Keratinocyte (primary cell): ENCODE data around the gene AFDN. TPM values are rescaled to one million over a fixed set of nuclear protein-coding genes. Genes with fewer than 3 reads are reported as not detected.

Experiments used
- DNase-seq: peaks from one replicate; pipeline ENCODE4 v3.0.0-alpha.2; 2011; ENCODE audit warnings: low read depth, missing footprints, low spot score
- FAIRE-seq: peaks from 2 replicates; lab custom pipeline; 2011; peaks lifted over from hg19 to GRCh38; lab: Jason Lieb, UNC
- H2AFZ ChIP-seq: 2 replicates; pipeline ENCODE4 v1.6.0; 2012; ENCODE audit warnings: low read length, control low read depth, inconsistent platforms; ENCODE audit not compliant: control insufficient read depth
- H3K27ac ChIP-seq: 2 replicates; pipeline ENCODE4 v1.5.1; 2011; ENCODE audit warnings: low read length; ENCODE audit not compliant: control insufficient read depth, insufficient read depth
- H3K27me3 ChIP-seq: 3 replicates; pipeline ENCODE4 v1.6.0; 2011; ENCODE audit warnings: low read length; ENCODE audit not compliant: control insufficient read depth, insufficient read depth; ENCODE audit errors: extremely low read depth
- H3K36me3 ChIP-seq, 2 experiments: 2 replicates in 1 of 2; 3 replicates in 1 of 2; pipeline ENCODE4 v1.5.1; 2011; ENCODE audit warnings: low read length in 2 of 2, mild to moderate bottlenecking in 1 of 2; ENCODE audit not compliant: control insufficient read depth in 2 of 2, insufficient read depth in 2 of 2; ENCODE audit errors: extremely low read depth in 1 of 2
- H3K4me1 ChIP-seq: 3 replicates; pipeline ENCODE4 v1.5.1; 2011; ENCODE audit warnings: low read length; ENCODE audit not compliant: control insufficient read depth, insufficient read depth; ENCODE audit errors: extremely low read depth
- H3K4me2 ChIP-seq: 3 replicates; pipeline ENCODE4 v1.6.0; 2011; ENCODE audit warnings: low read depth, low read length; ENCODE audit not compliant: control insufficient read depth, insufficient read depth; ENCODE audit errors: extremely low read depth
- H3K4me3 ChIP-seq, 3 experiments: fragments of 200-600 bp in 1 of 3; sonication (generic) in 1 of 3; 2 replicates in 2 of 3; 3 replicates in 1 of 3; pipeline ENCODE4 v1.5.1; 2011 to 2016; ENCODE audit warnings: low read length in 3 of 3, mild to moderate bottlenecking in 3 of 3, control low read depth in 2 of 3, inconsistent platforms in 1 of 3, low read depth in 1 of 3, mixed read lengths in 1 of 3, mixed run types in 1 of 3, moderate library complexity in 1 of 3; ENCODE audit not compliant: control insufficient read depth in 2 of 3, insufficient read depth in 2 of 3; ENCODE audit errors: extremely low read depth in 1 of 3
- H3K79me2 ChIP-seq: 2 replicates; pipeline ENCODE4 v1.6.0; 2012; ENCODE audit warnings: low read length; ENCODE audit not compliant: control insufficient read depth, insufficient read depth
- H3K9ac ChIP-seq: 3 replicates; pipeline ENCODE4 v1.6.0; 2011; ENCODE audit warnings: low read length; ENCODE audit not compliant: control insufficient read depth, insufficient read depth; ENCODE audit errors: extremely low read depth
- H3K9me1 ChIP-seq: 3 replicates; pipeline ENCODE4 v1.6.0; 2011; ENCODE audit warnings: low read length; ENCODE audit not compliant: control insufficient read depth, insufficient read depth; ENCODE audit errors: extremely low read depth
- H3K9me3 ChIP-seq: 2 replicates; pipeline ENCODE4 v1.5.1; 2012; ENCODE audit warnings: low read depth, low read length; ENCODE audit not compliant: control insufficient read depth
- H4K20me1 ChIP-seq: 3 replicates; pipeline ENCODE4 v1.6.0; 2011; ENCODE audit warnings: low read length; ENCODE audit not compliant: control insufficient read depth, insufficient read depth; ENCODE audit errors: extremely low read depth
- CTCF ChIP-seq, 3 experiments: IDR thresholded peaks in 1 of 3; conservative IDR thresholded peaks in 1 of 3; optimal IDR thresholded peaks in 1 of 3; 2 replicates in 2 of 3; 3 replicates in 1 of 3; pipeline versions ENCODE3 to v1.5.1; 2011; ENCODE audit warnings: low read length in 3 of 3, mild to moderate bottlenecking in 3 of 3, moderate library complexity in 2 of 3, control low read depth in 1 of 3, inconsistent platforms in 1 of 3; ENCODE audit not compliant: insufficient read depth in 2 of 3; ENCODE audit errors: extremely low read depth in 1 of 3
- EZH2 ChIP-seq: IDR thresholded peaks from one replicate; pipeline ENCODE4 v1.6.1; 2012; ENCODE audit warnings: inconsistent platforms, mild to moderate bottlenecking, low read length, moderate library complexity
- dilution Hi-C: fragments of 300-500 bp; cut with MboI; formaldehyde crosslinking; loops from one replicate; pipeline ENCODE4 v1.7.0; 2020; ENCODE audit warnings: low sequenced_read_pairs; ENCODE audit not compliant: extremely low pct_ligation_motif_present
- polyA plus RNA-seq, 5 experiments: library from polyadenylated mRNA; depleted of rRNA in 3 of 5; stranded (reverse) in 3 of 5; stranded (forward) in 1 of 5; unstranded in 1 of 5; fragments of >200 nt; gene quantifications; 1 replicate in 1 of 5; 2 replicates in 3 of 5; 3 replicates in 1 of 5; pipeline versions ENCODE4 v1.2.1 to v1.2.3, GENCODE V29; 2011 to 2012; ENCODE audit warnings: missing spikeins in 2 of 5, low read depth in 1 of 5, low replicate concordance in 1 of 5

Gene AFDN
- polyA plus RNA-seq, 1 donor (not counting 4 experiments of a cell fraction or from before 2014, with no cell fraction given), result 46.5 TPM

DNA sequence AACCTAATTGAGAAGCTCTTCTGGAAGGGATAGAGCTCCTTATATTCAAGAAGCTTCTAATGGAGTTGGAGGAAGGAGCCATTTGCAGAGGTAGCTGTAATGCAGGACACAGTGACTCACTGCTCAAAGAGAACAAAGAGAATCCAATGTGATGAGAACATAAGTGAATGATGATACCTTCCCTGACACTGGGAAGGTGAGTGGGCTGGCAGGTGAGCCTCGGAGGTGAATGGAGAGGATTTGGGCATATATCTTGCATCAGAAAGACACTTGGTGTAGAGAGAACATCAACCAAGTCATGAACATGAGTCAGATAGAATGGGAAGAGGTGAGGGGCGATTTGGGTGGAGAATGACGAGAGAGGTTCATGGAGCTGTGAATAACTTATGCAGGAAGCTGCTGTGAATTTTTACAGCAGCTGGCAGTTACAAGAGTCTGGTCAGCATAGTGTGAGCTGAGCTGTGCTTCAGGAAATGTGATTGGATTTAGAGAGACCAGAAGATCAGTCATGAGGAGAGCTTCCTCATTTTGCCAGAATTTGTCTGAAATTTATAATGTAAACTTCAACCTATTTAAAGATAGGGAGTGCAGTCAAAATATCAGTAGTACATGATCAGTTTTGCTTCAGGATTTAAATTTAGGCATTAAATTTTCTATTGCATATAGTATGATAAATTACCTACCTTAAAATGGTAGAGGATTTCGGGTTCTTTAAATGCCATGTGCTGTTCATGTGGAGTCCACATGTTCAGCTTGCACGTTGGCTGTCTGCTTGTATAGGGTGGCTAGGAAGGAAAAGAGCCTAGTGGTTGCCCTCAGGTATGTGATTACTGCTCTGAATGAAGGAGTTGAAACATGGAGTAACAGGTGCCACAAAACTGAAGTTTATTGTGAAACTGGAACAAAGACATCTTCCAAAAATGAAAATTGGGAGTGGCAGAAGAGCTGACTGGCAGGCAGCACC lies 111.5 kb downstream of the AFDN start:
- H3K9me3 ChIP-seq, result no peaks in the 10 kb centered on the region
- no peak overlapping the region for H3K4me3 ChIP-seq
- peaks cover 13% of the 10 kb centered on the region for H3K4me1 ChIP-seq
- peak; percentile 80 for DNase-seq
- H3K9ac ChIP-seq, result peak overlapping the region; percentile 18
- no peaks in the 10 kb centered on the region for H3K27me3 ChIP-seq
- no peaks in the 10 kb centered on the region for H3K9me1 ChIP-seq
- peak overlapping the region; percentile 54 for H3K27ac ChIP-seq
- no peaks in the 10 kb centered on the region for H4K20me1 ChIP-seq
- no peaks in the 10 kb centered on the region for H3K79me2 ChIP-seq
- dilution Hi-C loops, result no loop called here
- H3K36me3 ChIP-seq, result peaks cover 0 to 4% of the 10 kb centered on the region in 2 experiments
- peak overlapping the region; percentile 29 for H3K4me2 ChIP-seq
- no peak overlapping the region for H2AFZ ChIP-seq
- TF ChIP-seq EZH2, result no peak
- no peak for TF ChIP-seq CTCF (optimal IDR thresholded peaks at IDR 0.05 in 1 of 3, IDR thresholded peaks at IDR 0.05 in 1 of 3, conservative IDR thresholded peaks at IDR 0.05 in 1 of 3; ENCODE audit: extremely low read depth in 1 of 3, insufficient read depth in 2 of 3, low read length in 3 of 3)
- peak; percentile 82 for FAIRE-seq

DNA sequence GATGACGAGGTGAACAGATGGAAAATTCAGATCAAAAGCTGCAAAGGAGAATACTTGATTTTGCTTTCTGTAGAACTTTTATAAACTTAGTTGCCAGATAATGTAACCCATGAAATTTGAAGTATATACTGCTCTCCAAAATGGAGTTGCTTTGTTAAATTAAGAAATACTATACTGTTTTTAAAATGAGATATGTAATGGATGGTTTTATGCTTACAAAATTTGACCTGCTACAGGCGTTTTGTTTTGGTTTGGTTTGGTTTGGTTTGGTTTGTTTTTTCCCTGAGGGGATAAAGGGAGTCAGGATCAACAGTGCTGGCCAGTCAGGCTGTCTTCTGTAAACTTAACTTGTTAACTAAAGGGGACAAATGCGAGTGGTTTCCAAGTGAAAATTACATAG lies 115.1 kb downstream of the AFDN start:
- Histone ChIP-seq H2AFZ (no peak overlapping the region), H3K4me1 (peaks cover 13% of the 10 kb centered on the region), H3K27ac (no peak overlapping the region), H3K9me3 (no peaks in the 10 kb centered on the region), H3K27me3 (no peaks in the 10 kb centered on the region), H3K36me3 (peaks cover 11 to 20% of the 10 kb centered on the region in 2 experiments), H3K4me3 (no peak overlapping the region), H3K9me1 (no peaks in the 10 kb centered on the region), H3K9ac (no peak overlapping the region), H3K4me2 (no peak overlapping the region), H3K79me2 (no peaks in the 10 kb centered on the region), H4K20me1 (no peaks in the 10 kb centered on the region)
- FAIRE-seq (no peak), DNase-seq (no peak)
- TF ChIP-seq EZH2 (no peak), CTCF (optimal IDR thresholded peaks at IDR 0.05 in 1 of 3, IDR thresholded peaks at IDR 0.05 in 1 of 3, conservative IDR thresholded peaks at IDR 0.05 in 1 of 3; ENCODE audit: extremely low read depth in 1 of 3, insufficient read depth in 2 of 3, low read length in 3 of 3) (no peak)
- dilution Hi-C loops, result no loop called here
